Activated T-helper 1 cell treated with anti-CD3 and anti-CD28 coated beads, Interleukin-12 subunit alpha, Interleukin-12 subunit beta, Interleukin-2, Interleukin-4 antibody, amounts not matched to agents 30 ng/mL and 10 ng/mL and 1 ng/mL, durations not matched to agents 14 hours and 24 hours and 36 hours (primary cell): ENCODE measurements around the gene ABRACL. TPM values are rescaled to one million over a fixed set of nuclear protein-coding genes. Genes with fewer than 3 reads are reported as not detected.
A peak's percentile ranks its signal among the peaks of the same experiment; 100 is the strongest.
"Not testable (repeated sequence)": the region's sequence is repeated elsewhere in the genome, so short reads cannot be mapped to it uniquely, and the experiment has no call there.

Experiments
- DNase-seq: peaks from one replicate; pipeline ENCODE4 v3.0.0; 2021; ENCODE audit warnings: low spot score
- H3K27ac Mint-ChIP-seq: one replicate; pipeline ENCODE4 v1.8.0; 2021; ENCODE audit warnings: mild to moderate bottlenecking, mixed read lengths
- H3K27me3 Mint-ChIP-seq: one replicate; pipeline ENCODE4 v1.8.0; 2022; ENCODE audit warnings: mild to moderate bottlenecking, moderate library complexity, mixed read lengths; ENCODE audit not compliant: insufficient read depth
- H3K36me3 Mint-ChIP-seq: one replicate; pipeline ENCODE4 v1.8.0; 2021; ENCODE audit warnings: low read depth, mixed read lengths
- H3K4me1 Mint-ChIP-seq: one replicate; pipeline ENCODE4 v1.8.0; 2021; ENCODE audit warnings: low read depth, mixed read lengths
- H3K4me3 Mint-ChIP-seq: one replicate; pipeline ENCODE4 v1.8.0; 2021; ENCODE audit warnings: mild to moderate bottlenecking, moderate library complexity, mixed read lengths
- H3K9me3 Mint-ChIP-seq: one replicate; pipeline ENCODE4 v1.8.0; 2021; ENCODE audit warnings: mixed read lengths
- intact Hi-C: fragments of 100-400 bp; cut with micrococcal nuclease; formaldehyde crosslinking; loops from one replicate; pipeline ENCODE4 v1.15.1; 2024
- total RNA-seq: library from RNA; stranded (reverse); gene quantifications from 2 replicates; pipeline ENCODE4 v1.2.3, GENCODE V29; 2022

The ABRACL gene, protein sequence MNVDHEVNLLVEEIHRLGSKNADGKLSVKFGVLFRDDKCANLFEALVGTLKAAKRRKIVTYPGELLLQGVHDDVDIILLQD
- 129 and 135 TPM in 2 replicates for total RNA-seq

DNA sequence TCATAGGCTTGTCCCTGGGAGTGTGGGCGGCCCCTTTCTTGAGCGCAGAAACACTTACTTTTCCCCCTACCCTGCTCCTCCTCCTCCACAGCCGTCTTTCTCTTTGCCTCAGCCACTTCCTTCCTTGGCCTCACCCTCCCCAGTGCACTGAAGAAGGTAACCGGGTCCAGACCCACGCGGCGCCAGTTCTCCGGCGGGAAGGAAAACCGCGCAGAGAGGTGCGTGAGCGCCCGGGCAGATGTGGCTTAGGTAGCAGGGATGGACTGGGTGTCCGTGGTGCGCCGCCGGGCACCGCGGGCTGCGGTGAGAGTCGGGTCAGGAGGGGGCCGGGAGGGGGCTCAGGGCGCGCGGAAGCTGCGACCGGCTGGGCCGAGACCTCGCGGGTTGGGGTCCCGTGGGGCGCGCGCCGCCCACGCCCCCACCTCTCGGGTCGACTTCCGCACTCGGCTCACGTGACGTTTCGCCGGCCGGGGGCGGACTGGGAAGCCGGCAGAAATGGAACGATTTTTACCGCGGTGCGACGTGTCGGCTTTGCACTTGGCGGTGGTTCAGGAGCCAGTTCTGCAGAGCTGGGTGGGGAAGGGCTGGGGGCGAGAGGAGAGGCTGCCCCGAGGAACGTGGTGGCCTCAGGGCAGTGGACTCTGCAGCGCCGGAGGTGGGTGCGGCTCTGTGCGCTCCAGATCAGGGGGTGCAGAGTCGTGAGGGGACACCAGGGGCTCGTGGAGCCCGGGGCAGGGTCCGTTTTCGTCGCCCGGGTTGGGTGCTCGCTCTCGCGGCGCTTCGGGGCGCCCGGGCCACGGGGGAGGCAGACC, at the start of gene ABRACL:
TSS of gene ABRACL (plus strand) at position 88 of the 812 bp plus-strand sequence. CDS start 5,416 bp downstream, outside the sequence.
- no peaks in the 10 kb centered on the region for H3K9me3 Mint-ChIP-seq
- H3K27me3 Mint-ChIP-seq, result no peaks in the 10 kb centered on the region
- peaks cover 10% of the 10 kb centered on the region for H3K36me3 Mint-ChIP-seq
- H3K4me1 Mint-ChIP-seq, result peaks cover 29% of the 10 kb centered on the region
- peak within 1 kb of the TSS; percentile 93 for H3K4me3 Mint-ChIP-seq
- H3K27ac Mint-ChIP-seq, result peak within 1 kb of the TSS; percentile 82
- intact Hi-C loops, result loop anchor here (1.0 to 5.0 kb wide), 13 partner anchors 41 to 346 kb away; partner anchors contain the start of genes CCDC28A, CITED2, REPS1 and TXLNB
- DNase-seq, result peak; percentile 73

DNA sequence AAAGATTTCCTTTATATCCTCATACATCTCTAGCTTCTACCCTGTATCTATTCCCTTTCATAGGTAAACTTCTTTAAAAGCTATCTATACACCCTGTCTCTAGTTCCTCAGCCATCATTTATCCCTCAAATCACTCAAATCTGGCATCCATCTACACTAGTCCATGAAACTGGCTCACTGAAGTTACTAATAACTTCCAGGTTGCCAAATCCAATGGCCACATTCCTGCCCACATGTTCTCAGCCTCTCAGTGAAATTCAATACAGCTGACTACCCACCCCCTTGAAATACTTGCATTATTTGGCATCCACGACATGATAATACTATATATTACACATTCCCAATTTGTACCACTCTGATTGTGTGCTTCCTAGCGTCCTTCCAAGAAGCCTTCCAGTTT, 49.2 kb upstream of the ABRACL start:
- Mint-ChIP-seq H3K4me3 (no peak overlapping the region), H3K36me3 (peaks cover 2% of the 10 kb centered on the region), H3K4me1 (peaks cover 22% of the 10 kb centered on the region), H3K27me3 (no peaks in the 10 kb centered on the region), H3K27ac (no peak overlapping the region), H3K9me3 (no peaks in the 10 kb centered on the region)
- intact Hi-C loops, result no loop called here
- no peak for DNase-seq

GRCh38 chr6:138979813-138980668, 48.5 kb upstream of the ABRACL start:
- Mint-ChIP-seq H3K4me3 (no peak overlapping the region), H3K27ac (no peak overlapping the region), H3K36me3 (peaks cover 2% of the 10 kb centered on the region), H3K9me3 (no peaks in the 10 kb centered on the region), H3K4me1 (peaks cover 15% of the 10 kb centered on the region), H3K27me3 (no peaks in the 10 kb centered on the region)
- intact Hi-C loops, result no loop called here
- DNase-seq, result no peak

DNA sequence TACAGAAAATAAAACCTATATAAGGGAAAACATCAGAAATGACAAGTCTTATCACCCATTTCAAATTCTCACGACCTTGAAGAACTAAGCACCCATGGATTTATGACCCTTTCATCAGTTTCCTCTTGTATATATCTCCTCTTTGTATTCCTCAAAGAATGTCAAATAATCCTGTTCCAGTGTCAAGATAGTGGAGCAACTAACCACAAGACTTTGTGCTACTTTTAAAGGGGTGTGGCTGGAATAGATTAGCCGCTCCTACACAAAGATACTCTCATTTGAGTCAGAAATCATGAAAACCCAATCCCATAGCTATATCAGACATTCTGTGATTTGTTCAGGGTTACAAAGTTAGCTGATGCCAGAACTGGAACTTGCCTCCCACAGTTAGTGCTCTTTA, 47.1 kb upstream of the ABRACL start:
- Mint-ChIP-seq H3K27ac (no peak overlapping the region), H3K36me3 (peaks cover 2% of the 10 kb centered on the region), H3K4me3 (no peak overlapping the region), H3K4me1 (peaks cover 13% of the 10 kb centered on the region), H3K27me3 (no peaks in the 10 kb centered on the region), H3K9me3 (no peaks in the 10 kb centered on the region)
- intact Hi-C loops, result no loop called here
- DNase-seq, result no peak

- Mint-ChIP-seq H3K27me3 (no peaks in the 10 kb centered on the region), H3K27ac (peak overlapping the region; percentile 49), H3K4me1 (peaks cover 7% of the 10 kb centered on the region), H3K9me3 (no peaks in the 10 kb centered on the region), H3K4me3 (peak overlapping the region; percentile 87), H3K36me3 (no peaks in the 10 kb centered on the region)
- intact Hi-C loops, result loop anchor here (1.0 to 5.0 kb wide), 6 partner anchors 16 to 306 kb away; no protein-coding TSS in a partner anchor
- no peak for DNase-seq
Measured at GRCh38 chr6:138986578-138986977, 42.0 kb upstream of the ABRACL start.

- DNase-seq, result no peak
- Mint-ChIP-seq H3K36me3 (no peaks in the 10 kb centered on the region), H3K27ac (peak overlapping the region; percentile 52), H3K4me3 (peak overlapping the region; percentile 87), H3K27me3 (no peaks in the 10 kb centered on the region), H3K4me1 (peaks cover 7% of the 10 kb centered on the region), H3K9me3 (no peaks in the 10 kb centered on the region)
- intact Hi-C loops, result loop anchor here (2.0 to 5.0 kb wide), 5 partner anchors 16 to 306 kb away; no protein-coding TSS in a partner anchor
Measured at GRCh38 chr6:138987080-138987642, 41.4 kb upstream of the ABRACL start.

- Mint-ChIP-seq H3K27me3 (no peaks in the 10 kb centered on the region), H3K4me1 (peaks cover 7% of the 10 kb centered on the region), H3K9me3 (no peaks in the 10 kb centered on the region), H3K27ac (peak within 1 kb of the TSS; percentile 92), H3K4me3 (peak within 1 kb of the TSS; percentile 89), H3K36me3 (no peaks in the 10 kb centered on the region)
- intact Hi-C loops, result loop anchor here (1.0 to 5.0 kb wide), 11 partner anchors 17 to 377 kb away; partner anchors contain the start of genes ABRACL and CCDC28A
- peak; percentile 88 for DNase-seq
Measured at GRCh38 chr6:138987643-138988468, 40.7 kb upstream of the ABRACL start, which contains the start of gene REPS1. Gene REPS1, minus strand, starts transcription at chr6:138988253. Its CDS starts 571 bp downstream, at chr6:138987682.

- Mint-ChIP-seq H3K9me3 (peaks cover 5% of the 10 kb centered on the region), H3K27me3 (no peaks in the 10 kb centered on the region), H3K27ac (peak overlapping the region; percentile 80), H3K36me3 (no peaks in the 10 kb centered on the region), H3K4me3 (peak overlapping the region; percentile 89), H3K4me1 (peaks cover 10% of the 10 kb centered on the region)
- intact Hi-C loops, result loop anchor here (1.0 to 5.0 kb wide), 8 partner anchors 40 to 376 kb away; partner anchors contain the start of genes ABRACL and CCDC28A
- no peak for DNase-seq
Measured at GRCh38 chr6:138988469-138988834, 40.1 kb upstream of the ABRACL start.

DNA sequence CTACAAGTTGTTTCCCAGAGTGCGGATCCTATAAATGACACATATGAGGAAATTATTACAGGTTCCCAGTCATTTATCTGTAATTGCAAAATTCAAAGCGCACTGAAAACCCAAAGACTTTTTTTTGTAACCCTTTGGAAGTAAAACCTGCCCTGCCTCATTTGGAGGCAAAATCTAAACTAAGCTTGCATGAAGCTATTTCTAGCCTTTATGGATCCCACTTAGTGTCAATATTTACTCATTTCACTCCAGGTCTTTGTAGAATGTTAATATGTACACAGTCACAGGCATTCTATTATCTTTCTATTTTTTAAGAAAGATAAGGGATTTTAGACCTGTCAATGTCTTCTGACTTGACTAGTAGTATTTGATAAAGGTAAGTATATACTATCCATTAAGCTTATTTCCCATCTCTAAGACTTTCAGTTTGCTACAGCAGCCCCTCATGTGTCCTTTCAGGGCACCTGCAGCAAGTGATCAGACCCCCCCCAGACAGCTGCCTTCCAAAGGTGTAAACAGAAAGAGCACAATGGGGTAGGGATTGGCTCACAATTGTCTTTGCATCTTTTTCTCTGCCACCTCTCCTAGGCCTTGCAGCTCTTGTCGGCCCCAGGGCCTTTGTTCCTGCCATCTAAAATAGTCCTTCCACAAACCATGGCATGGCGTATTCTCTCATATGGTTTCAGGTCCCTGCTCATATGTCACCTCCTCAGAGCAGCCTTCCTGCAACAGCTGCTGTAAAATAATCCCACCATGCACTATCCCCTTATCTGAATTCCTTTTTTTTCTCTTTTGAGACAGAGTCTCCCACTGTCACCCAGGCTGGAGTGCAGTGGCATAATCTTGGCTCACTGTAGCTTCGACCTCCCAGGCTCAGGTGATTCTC, 39.2 kb upstream of the ABRACL start:
- H3K9me3 Mint-ChIP-seq, result peaks cover 6% of the 10 kb centered on the region
- peak overlapping the region; percentile 80 for H3K27ac Mint-ChIP-seq
- intact Hi-C loops, result loop anchor here (2.0 to 5.0 kb wide), 5 partner anchors 123 to 375 kb away; no protein-coding TSS in a partner anchor
- H3K4me1 Mint-ChIP-seq, result peaks cover 11% of the 10 kb centered on the region
- DNase-seq, result no peak
- no peaks in the 10 kb centered on the region for H3K27me3 Mint-ChIP-seq
- H3K4me3 Mint-ChIP-seq, result peak overlapping the region; percentile 89
- no peaks in the 10 kb centered on the region for H3K36me3 Mint-ChIP-seq

DNA sequence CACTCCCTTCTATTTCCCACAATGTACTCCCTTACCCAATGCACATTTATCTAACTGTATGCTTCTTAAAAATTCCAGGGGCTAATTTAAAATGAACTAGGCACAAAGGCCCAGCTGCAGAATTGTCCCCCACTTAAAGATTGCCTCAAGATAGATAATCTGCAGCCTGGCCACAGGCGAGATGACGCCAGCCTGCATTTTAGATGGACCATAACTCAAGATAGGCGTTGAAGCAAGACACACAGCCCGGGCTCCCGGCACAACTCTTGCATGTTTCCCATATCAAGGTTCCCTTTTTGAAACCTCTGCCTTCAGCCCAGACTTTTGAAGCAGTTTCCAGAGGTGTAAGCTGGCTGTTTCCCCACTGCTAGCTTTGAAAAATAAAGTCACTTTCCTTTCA, 37.3 kb upstream of the ABRACL start:
- Mint-ChIP-seq H3K27me3 (no peaks in the 10 kb centered on the region), H3K27ac (no peak overlapping the region), H3K9me3 (peaks cover 6% of the 10 kb centered on the region), H3K36me3 (no peaks in the 10 kb centered on the region), H3K4me3 (no peak overlapping the region), H3K4me1 (peaks cover 11% of the 10 kb centered on the region)
- no peak for DNase-seq
- intact Hi-C loops, result no loop called here

GRCh38 chr6:138992965-138993364, 35.6 kb upstream of the ABRACL start:
- not testable (repeated sequence) for H3K27ac Mint-ChIP-seq

More at GRCh38 chr6:138992965-138993364, 35.6 kb upstream of the ABRACL start:
- H3K4me3 Mint-ChIP-seq, H3K36me3 Mint-ChIP-seq, intact Hi-C loops, H3K9me3 Mint-ChIP-seq, H3K27me3 Mint-ChIP-seq, DNase-seq: not testable (repeated sequence)
- peaks cover 11% of the 10 kb centered on the region for H3K4me1 Mint-ChIP-seq
